SK-N-MC (cell line): ENCODE measurements around the gene CLMP.

Source experiments
- EZH2 ChIP-seq: fragments of 200-600 bp; sonication (generic); IDR thresholded peaks from one replicate; pipeline ENCODE4 v1.6.1; 2017; ENCODE audit warnings: antibody characterized with exemption
- POLR2AphosphoS5 ChIP-seq: IDR thresholded peaks from 2 replicates; pipeline ENCODE4 v1.6.1; 2012; ENCODE audit warnings: mild to moderate bottlenecking, low read depth, low read length, borderline replicate concordance

GRCh38 chr11:123168241-123168640 is 26.8 kb downstream of the CLMP start:
- no peak for TF ChIP-seq POLR2AphosphoS5
- TF ChIP-seq EZH2: no peak
